Ishikawa (cell line): Measurements from ENCODE around the gene CCDC68.

Experiments used
- CEBPB ChIP-seq: IDR thresholded peaks from 2 replicates; pipeline ENCODE4 v1.6.1; 2012
- CREB1 ChIP-seq: IDR thresholded peaks from 2 replicates; pipeline ENCODE4 v1.6.1; 2012; ENCODE audit warnings: low read depth
- EGR1 ChIP-seq: IDR thresholded peaks from 2 replicates; pipeline ENCODE4 v1.6.1; 2012
- EP300 ChIP-seq: IDR thresholded peaks from 2 replicates; pipeline ENCODE4 v1.6.1; 2012; ENCODE audit warnings: borderline replicate concordance
- FOXM1 ChIP-seq: IDR thresholded peaks from 2 replicates; pipeline ENCODE4 v1.6.1; 2012; ENCODE audit warnings: low read depth, borderline replicate concordance
- MAX ChIP-seq: IDR thresholded peaks from 2 replicates; pipeline ENCODE4 v1.6.1; 2012
- NFIC ChIP-seq: IDR thresholded peaks from 2 replicates; pipeline ENCODE4 v1.6.1; 2012
- RAD21 ChIP-seq: IDR thresholded peaks from 2 replicates; pipeline ENCODE4 v1.6.1; 2012; ENCODE audit warnings: low read depth
- REST ChIP-seq: IDR thresholded peaks from 2 replicates; pipeline ENCODE4 v1.6.1; 2012; ENCODE audit warnings: low read depth, mild to moderate bottlenecking
- TAF1 ChIP-seq: IDR thresholded peaks from 2 replicates; pipeline ENCODE4 v1.6.1; 2012; ENCODE audit warnings: low read depth, mild to moderate bottlenecking
- TCF12 ChIP-seq: IDR thresholded peaks from 2 replicates; pipeline ENCODE4 v1.6.1; 2012; ENCODE audit warnings: low read depth
- TEAD4 ChIP-seq: IDR thresholded peaks from 2 replicates; pipeline ENCODE4 v1.6.1; 2012
- USF1 ChIP-seq: IDR thresholded peaks from 2 replicates; pipeline ENCODE4 v1.6.1; 2012
- YY1 ChIP-seq: IDR thresholded peaks from 2 replicates; pipeline ENCODE4 v1.6.1; 2012; ENCODE audit warnings: low read depth
- ZBTB7A ChIP-seq: IDR thresholded peaks from 2 replicates; pipeline ENCODE4 v1.6.1; 2012; ENCODE audit warnings: low read depth

Gene CCDC68

DNA sequence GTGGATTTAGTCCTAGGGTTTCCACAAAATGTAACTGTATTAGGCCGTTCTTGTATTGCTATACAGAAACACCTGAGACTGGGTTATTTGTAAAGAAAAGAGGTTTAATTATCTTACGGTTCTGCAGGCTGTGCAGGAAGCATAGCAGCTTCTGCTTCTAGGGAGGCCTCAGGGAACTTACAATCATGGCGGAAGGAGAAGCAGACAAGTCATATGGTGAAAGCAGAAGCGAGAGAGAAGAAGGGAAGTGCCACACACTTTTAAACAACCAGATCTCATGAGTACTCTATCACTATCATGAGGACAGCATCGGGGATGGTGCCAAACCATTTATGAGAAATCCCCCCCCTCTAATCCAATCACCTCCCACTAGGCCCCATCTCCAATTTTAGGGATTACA is 9.5 kb upstream of the CCDC68 start:
- TF ChIP-seq CEBPB (no peak), RAD21 (no peak)

GRCh38 chr18:54967786-54968185 is 8.5 kb upstream of the CCDC68 start:
- TF ChIP-seq TCF12 (no peak), MAX (no peak)

GRCh38 chr18:54964741-54965140 is 5.5 kb upstream of the CCDC68 start:
- no peak for TF ChIP-seq MAX
- TF ChIP-seq CEBPB, result no peak
- TF ChIP-seq EGR1, result no peak
- no peak for TF ChIP-seq TAF1
- TF ChIP-seq NFIC, result no peak
- no peak for TF ChIP-seq ZBTB7A
- TF ChIP-seq RAD21, result no peak
- no peak for TF ChIP-seq EP300
- no peak for TF ChIP-seq USF1
- no peak for TF ChIP-seq YY1
- TF ChIP-seq CREB1, result no peak
- TF ChIP-seq FOXM1, result no peak

GRCh38 chr18:54962919-54963645 is 3.8 kb upstream of the CCDC68 start:
- no peak for TF ChIP-seq RAD21
- no peak for TF ChIP-seq ZBTB7A
- no peak for TF ChIP-seq MAX
- no peak for TF ChIP-seq TEAD4
- TF ChIP-seq CEBPB, result no peak
- no peak for TF ChIP-seq NFIC
- TF ChIP-seq EP300, result no peak
- TF ChIP-seq USF1, result no peak
- no peak for TF ChIP-seq TAF1
- TF ChIP-seq REST, result no peak
- no peak for TF ChIP-seq FOXM1
- no peak for TF ChIP-seq TCF12
- TF ChIP-seq EGR1, result no peak
- no peak for TF ChIP-seq CREB1
- TF ChIP-seq YY1, result no peak

- TF ChIP-seq CEBPB, result no peak
- no peak for TF ChIP-seq TCF12
Observed at GRCh38 chr18:54961868-54962267, 2.6 kb upstream of the CCDC68 start.

DNA sequence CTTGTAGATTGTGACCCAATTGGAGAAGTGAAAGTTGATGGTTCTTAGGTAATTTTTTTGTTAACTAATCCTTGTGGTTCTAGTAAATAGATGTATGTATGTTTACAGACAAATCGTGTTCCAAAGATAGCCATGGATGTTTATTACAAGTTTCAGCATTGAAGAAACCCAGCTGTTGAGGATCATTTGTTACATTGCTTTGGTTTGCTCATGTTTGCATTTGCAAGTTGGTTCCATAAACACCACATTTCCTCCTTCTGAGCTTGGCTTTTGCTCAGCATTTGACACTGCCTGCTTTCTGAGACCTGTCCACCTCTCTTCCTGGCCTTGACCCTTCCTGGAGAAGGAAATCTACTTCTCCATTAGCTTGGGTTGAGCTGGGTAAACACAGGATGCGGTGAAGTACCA is 1.8 kb upstream of the CCDC68 start:
- no peak for TF ChIP-seq FOXM1
- TF ChIP-seq CEBPB, result no peak
- TF ChIP-seq EGR1, result no peak
- no peak for TF ChIP-seq TEAD4
- TF ChIP-seq NFIC, result no peak
- no peak for TF ChIP-seq YY1
- no peak for TF ChIP-seq REST
- TF ChIP-seq TAF1, result no peak
- TF ChIP-seq TCF12, result no peak
- no peak for TF ChIP-seq MAX
- TF ChIP-seq USF1, result no peak
- no peak for TF ChIP-seq CREB1
- TF ChIP-seq ZBTB7A, result no peak
- no peak for TF ChIP-seq EP300
- no peak for TF ChIP-seq RAD21
